ENCODE results near the gene PLEKHH1.

- TF ChIP-seq, protein P1, sequence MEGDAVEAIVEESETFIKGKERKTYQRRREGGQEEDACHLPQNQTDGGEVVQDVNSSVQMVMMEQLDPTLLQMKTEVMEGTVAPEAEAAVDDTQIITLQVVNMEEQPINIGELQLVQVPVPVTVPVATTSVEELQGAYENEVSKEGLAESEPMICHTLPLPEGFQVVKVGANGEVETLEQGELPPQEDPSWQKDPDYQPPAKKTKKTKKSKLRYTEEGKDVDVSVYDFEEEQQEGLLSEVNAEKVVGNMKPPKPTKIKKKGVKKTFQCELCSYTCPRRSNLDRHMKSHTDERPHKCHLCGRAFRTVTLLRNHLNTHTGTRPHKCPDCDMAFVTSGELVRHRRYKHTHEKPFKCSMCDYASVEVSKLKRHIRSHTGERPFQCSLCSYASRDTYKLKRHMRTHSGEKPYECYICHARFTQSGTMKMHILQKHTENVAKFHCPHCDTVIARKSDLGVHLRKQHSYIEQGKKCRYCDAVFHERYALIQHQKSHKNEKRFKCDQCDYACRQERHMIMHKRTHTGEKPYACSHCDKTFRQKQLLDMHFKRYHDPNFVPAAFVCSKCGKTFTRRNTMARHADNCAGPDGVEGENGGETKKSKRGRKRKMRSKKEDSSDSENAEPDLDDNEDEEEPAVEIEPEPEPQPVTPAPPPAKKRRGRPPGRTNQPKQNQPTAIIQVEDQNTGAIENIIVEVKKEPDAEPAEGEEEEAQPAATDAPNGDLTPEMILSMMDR (IDR thresholded peaks at IDR 0.05), result no peak
- TF ChIP-seq POLR2AphosphoS5 (IDR thresholded peaks at IDR 0.05), result no peak
- no peak for TF ChIP-seq POLR2A (IDR thresholded peaks at IDR 0.05)
- no peak for TF ChIP-seq EP300 (IDR thresholded peaks at IDR 0.05; ENCODE audit: low read depth)
Measured at GRCh38 chr14:67569651-67570290, 36.7 kb downstream of the PLEKHH1 start.

All from transverse colon (tissue), 4 donors.